ENCODE results near the gene SREBF2. TPM values are rescaled to one million over a fixed set of nuclear protein-coding genes. Genes with fewer than 3 reads are reported as not detected.

SREBF2 gene
- total and polyA plus RNA-seq, 3 experiments from 2014 or later: 24.5 to 87.1 (median 85.1) TPM

GRCh38 chr22:41815716-41816115 lies 17.2 kb upstream of the SREBF2 start:
- DNase-seq: no peak
- H3K4me1 Mint-ChIP-seq: no peaks in the 10 kb centered on the region
- peaks cover 0 to 79% (median 3%) of the 10 kb centered on the region in 3 donors for H3K36me3 Mint-ChIP-seq
- Histone ChIP-seq H3K9me3 (ENCODE audit: low read length) (no peaks in the 10 kb centered on the region), H3K36me3 (ENCODE audit: insufficient read depth, low read length) (peaks cover 13% of the 10 kb centered on the region), H3K4me3 (ENCODE audit: low read length) (no peak overlapping the region), H3K27ac (ENCODE audit: low read depth, low read length) (no peak overlapping the region), H3K4me1 (ENCODE audit: insufficient read depth, low read length) (no peaks in the 10 kb centered on the region), H3K27me3 (ENCODE audit: insufficient read depth, low read length, poor library complexity, severe bottlenecking) (no peaks in the 10 kb centered on the region)
- CTCF ChIA-PET: no interaction called here
- no peaks in the 10 kb centered on the region for H3K9me3 Mint-ChIP-seq
- POLR2A ChIA-PET: no interaction called here
- H3K27me3 Mint-ChIP-seq: no peaks in the 10 kb centered on the region
- H3K27ac Mint-ChIP-seq: no peak overlapping the region
- no peak overlapping the region for H3K4me3 Mint-ChIP-seq

DNA sequence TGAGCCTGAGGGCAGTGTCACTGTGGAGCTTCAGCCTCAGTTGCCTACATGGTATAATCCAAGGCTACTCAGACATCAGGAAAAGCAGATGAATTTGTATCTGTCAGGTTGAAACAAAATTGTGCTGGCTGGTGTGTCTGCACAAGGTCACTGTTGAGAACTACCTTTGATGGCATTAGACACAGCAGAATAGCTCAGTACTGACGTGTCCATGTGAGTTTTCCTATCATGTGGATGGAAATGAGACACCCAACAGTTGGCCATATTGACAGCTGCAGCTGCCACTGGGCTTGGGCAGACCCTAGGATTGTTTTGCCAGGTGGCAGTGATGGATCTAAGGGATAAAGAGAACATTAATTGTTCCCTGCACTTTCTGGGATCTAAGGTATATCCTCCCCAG lies 16.7 kb upstream of the SREBF2 start:
- no peaks in the 10 kb centered on the region for H3K4me1 ChIP-seq (ENCODE audit: insufficient read depth, low read length)
- H3K4me3 ChIP-seq (ENCODE audit: low read length): no peak overlapping the region
- POLR2A ChIA-PET: no interaction called here
- no peaks in the 10 kb centered on the region for H3K4me1 Mint-ChIP-seq
- CTCF ChIA-PET: no interaction called here
- no peaks in the 10 kb centered on the region for H3K27me3 Mint-ChIP-seq
- H3K27ac Mint-ChIP-seq: no peak overlapping the region
- no peak overlapping the region for H3K4me3 Mint-ChIP-seq
- H3K27me3 ChIP-seq (ENCODE audit: insufficient read depth, low read length, poor library complexity, severe bottlenecking): no peaks in the 10 kb centered on the region
- H3K9me3 Mint-ChIP-seq: no peaks in the 10 kb centered on the region
- peaks cover 0 to 77% (median 3%) of the 10 kb centered on the region in 3 donors for H3K36me3 Mint-ChIP-seq
- no peak overlapping the region for H3K27ac ChIP-seq (ENCODE audit: low read depth, low read length)
- H3K36me3 ChIP-seq (ENCODE audit: insufficient read depth, low read length): peaks cover 13% of the 10 kb centered on the region
- no peak for DNase-seq
- no peaks in the 10 kb centered on the region for H3K9me3 ChIP-seq (ENCODE audit: low read length)

GRCh38 chr22:41816871-41817270 lies 16.0 kb upstream of the SREBF2 start:
- no peak overlapping the region for H3K4me3 Mint-ChIP-seq
- ChIA-PET CTCF (no interaction called here), POLR2A (no interaction called here)
- H3K4me1 Mint-ChIP-seq: peaks cover 0 to 4% (median 3%) of the 10 kb centered on the region in 3 donors
- Histone ChIP-seq H3K27ac (ENCODE audit: low read depth, low read length) (no peak overlapping the region), H3K4me3 (ENCODE audit: low read length) (no peak overlapping the region), H3K9me3 (ENCODE audit: low read length) (no peaks in the 10 kb centered on the region), H3K4me1 (ENCODE audit: insufficient read depth, low read length) (no peaks in the 10 kb centered on the region), H3K36me3 (ENCODE audit: insufficient read depth, low read length) (peaks cover 9% of the 10 kb centered on the region), H3K27me3 (ENCODE audit: insufficient read depth, low read length, poor library complexity, severe bottlenecking) (no peaks in the 10 kb centered on the region)
- peaks cover 0 to 75% (median 3%) of the 10 kb centered on the region in 3 donors for H3K36me3 Mint-ChIP-seq
- DNase-seq: no peak
- H3K9me3 Mint-ChIP-seq: no peaks in the 10 kb centered on the region
- peak overlapping the region in 2 of 8 donors; percentile 24 to 33 for H3K27ac Mint-ChIP-seq
- H3K27me3 Mint-ChIP-seq: peaks cover 0 to 2% of the 10 kb centered on the region in 2 donors

DNA sequence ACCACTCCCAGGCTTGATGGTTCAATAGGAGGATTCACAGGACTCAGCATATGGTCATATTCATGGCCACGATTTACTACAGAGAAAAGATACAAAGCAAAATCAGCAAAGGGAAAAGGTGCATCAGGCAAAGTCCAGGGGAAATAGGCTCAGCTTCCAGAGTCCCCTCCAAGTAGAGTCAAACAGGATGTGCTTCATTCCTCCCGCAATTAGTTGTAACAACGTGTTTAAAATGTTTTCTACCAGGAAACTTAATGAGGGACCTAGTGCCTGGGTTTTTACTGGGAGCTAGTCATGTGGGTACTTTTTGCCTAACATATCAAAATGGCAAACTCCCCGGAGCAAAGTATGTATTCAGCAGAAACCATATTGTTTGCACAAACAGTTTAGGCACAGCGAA lies 14.9 kb upstream of the SREBF2 start:
- Histone ChIP-seq H3K36me3 (ENCODE audit: insufficient read depth, low read length) (peaks cover 6% of the 10 kb centered on the region), H3K27me3 (ENCODE audit: insufficient read depth, low read length, poor library complexity, severe bottlenecking) (no peaks in the 10 kb centered on the region), H3K27ac (ENCODE audit: low read depth, low read length) (no peak overlapping the region), H3K9me3 (ENCODE audit: low read length) (no peaks in the 10 kb centered on the region), H3K4me1 (ENCODE audit: insufficient read depth, low read length) (no peaks in the 10 kb centered on the region), H3K4me3 (ENCODE audit: low read length) (no peak overlapping the region)
- ChIA-PET POLR2A (interaction anchor here (0.8 kb wide), 1 partner anchor 18 kb away, joined by 3 read pairs; the partner anchor contains the start of gene CCDC134), CTCF (interaction anchor here (1.4 kb wide), 1 partner anchor 41 kb away, joined by 3 read pairs; no protein-coding TSS in a partner anchor)
- Mint-ChIP-seq H3K27ac (peak overlapping the region in 2 of 8 donors; percentile 34 to 47), H3K4me3 (no peak overlapping the region), H3K4me1 (peaks cover 5 to 14% (median 9%) of the 10 kb centered on the region in 3 donors), H3K27me3 (peaks cover 0 to 2% of the 10 kb centered on the region in 2 donors), H3K9me3 (no peaks in the 10 kb centered on the region), H3K36me3 (peaks cover 0 to 73% (median 3%) of the 10 kb centered on the region in 3 donors)
- DNase-seq: no peak

- Mint-ChIP-seq H3K27me3 (peaks cover 0 to 2% of the 10 kb centered on the region in 2 donors), H3K9me3 (no peaks in the 10 kb centered on the region), H3K4me3 (no peak overlapping the region), H3K36me3 (peaks cover 0 to 70% (median 3%) of the 10 kb centered on the region in 3 donors), H3K4me1 (peaks cover 6 to 15% (median 9%) of the 10 kb centered on the region in 3 donors), H3K27ac (peak overlapping the region in 1 of 8 donors; percentile 14)
- DNase-seq: no peak
- Histone ChIP-seq H3K27ac (ENCODE audit: low read depth, low read length) (no peak overlapping the region), H3K9me3 (ENCODE audit: low read length) (no peaks in the 10 kb centered on the region), H3K4me1 (ENCODE audit: insufficient read depth, low read length) (no peaks in the 10 kb centered on the region), H3K36me3 (ENCODE audit: insufficient read depth, low read length) (peaks cover 2% of the 10 kb centered on the region), H3K4me3 (ENCODE audit: low read length) (no peak overlapping the region), H3K27me3 (ENCODE audit: insufficient read depth, low read length, poor library complexity, severe bottlenecking) (no peaks in the 10 kb centered on the region)
- POLR2A ChIA-PET: interaction anchor here (0.8 kb wide), 1 partner anchor 18 kb away, joined by 3 read pairs; the partner anchor contains the start of gene CCDC134
- CTCF ChIA-PET: interaction anchor here (1.4 kb wide), 1 partner anchor 41 kb away, joined by 3 read pairs; no protein-coding TSS in a partner anchor
Observed at GRCh38 chr22:41818596-41818995, 14.3 kb upstream of the SREBF2 start.

DNA sequence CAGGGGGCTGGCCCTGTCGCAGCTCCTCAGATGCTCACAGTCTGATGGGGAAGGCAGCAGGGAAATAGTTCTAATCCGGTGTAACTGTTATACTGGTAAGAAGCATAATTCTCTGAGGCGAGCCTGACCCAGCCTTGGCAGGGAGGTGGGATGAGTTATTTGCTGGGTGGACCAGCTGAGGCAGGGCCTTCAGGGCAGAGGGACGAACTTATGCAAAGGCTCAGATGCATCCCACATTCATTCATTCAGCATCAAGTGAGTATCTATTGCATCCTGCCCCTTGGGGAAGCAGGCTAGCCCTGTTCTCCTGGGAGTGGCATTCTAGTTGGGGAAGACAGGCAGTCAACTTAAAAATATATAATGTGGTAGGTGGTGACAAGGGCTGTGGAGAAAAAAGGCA lies 13.6 kb upstream of the SREBF2 start:
- Mint-ChIP-seq H3K4me3 (no peak overlapping the region), H3K27me3 (peaks cover 0 to 2% of the 10 kb centered on the region in 2 donors), H3K9me3 (no peaks in the 10 kb centered on the region), H3K4me1 (peaks cover 6 to 15% (median 9%) of the 10 kb centered on the region in 3 donors), H3K27ac (peak overlapping the region in 2 of 8 donors; percentile 70 to 74), H3K36me3 (peaks cover 0 to 70% (median 3%) of the 10 kb centered on the region in 3 donors)
- ChIA-PET CTCF (interaction anchor here (1.8 kb wide), 1 partner anchor 122 kb away, joined by 7 read pairs; no protein-coding TSS in a partner anchor), POLR2A (no interaction called here)
- Histone ChIP-seq H3K27ac (ENCODE audit: low read depth, low read length) (no peak overlapping the region), H3K4me3 (ENCODE audit: low read length) (no peak overlapping the region), H3K9me3 (ENCODE audit: low read length) (no peaks in the 10 kb centered on the region), H3K27me3 (ENCODE audit: insufficient read depth, low read length, poor library complexity, severe bottlenecking) (no peaks in the 10 kb centered on the region), H3K4me1 (ENCODE audit: insufficient read depth, low read length) (no peaks in the 10 kb centered on the region), H3K36me3 (ENCODE audit: insufficient read depth, low read length) (peaks cover 6% of the 10 kb centered on the region)
- DNase-seq: no peak

- peak overlapping the region in 3 of 8 donors; percentile 6 to 65 (median 52) for H3K27ac Mint-ChIP-seq
- H3K27me3 Mint-ChIP-seq: peaks cover 0 to 2% of the 10 kb centered on the region in 2 donors
- no peak overlapping the region for H3K4me3 Mint-ChIP-seq
- Histone ChIP-seq H3K9me3 (ENCODE audit: low read length) (no peaks in the 10 kb centered on the region), H3K27ac (ENCODE audit: low read depth, low read length) (no peak overlapping the region), H3K4me3 (ENCODE audit: low read length) (no peak overlapping the region), H3K36me3 (ENCODE audit: insufficient read depth, low read length) (peaks cover 6% of the 10 kb centered on the region), H3K4me1 (ENCODE audit: insufficient read depth, low read length) (no peaks in the 10 kb centered on the region), H3K27me3 (ENCODE audit: insufficient read depth, low read length, poor library complexity, severe bottlenecking) (no peaks in the 10 kb centered on the region)
- no peaks in the 10 kb centered on the region for H3K9me3 Mint-ChIP-seq
- ChIA-PET CTCF (interaction anchor here (1.8 kb wide), 1 partner anchor 121 kb away, joined by 7 read pairs; no protein-coding TSS in a partner anchor), POLR2A (no interaction called here)
- H3K4me1 Mint-ChIP-seq: peaks cover 6 to 15% (median 10%) of the 10 kb centered on the region in 3 donors
- DNase-seq: no peak
- H3K36me3 Mint-ChIP-seq: peaks cover 0 to 70% (median 3%) of the 10 kb centered on the region in 3 donors
Observed at GRCh38 chr22:41820447-41820846, 12.5 kb upstream of the SREBF2 start.

GRCh38 chr22:41821471-41822316 lies 11.2 kb upstream of the SREBF2 start:
- ChIA-PET CTCF (interaction anchor here (0.8 to 5.6 kb wide), 12 partner anchors 10 to 623 kb away, joined by 3 to 47 read pairs (median 4); partner anchors contain the start of genes CENPM and SREBF2), POLR2A (interaction anchor here (1.6 kb wide), 1 partner anchor 119 kb away, joined by 18 read pairs; no protein-coding TSS in a partner anchor)
- Mint-ChIP-seq H3K9me3 (no peaks in the 10 kb centered on the region), H3K27ac (peak overlapping the region in 6 of 8 donors; percentile 29 to 88 (median 84)), H3K4me1 (peaks cover 6 to 15% (median 11%) of the 10 kb centered on the region in 3 donors), H3K27me3 (peaks cover 0 to 2% of the 10 kb centered on the region in 2 donors), H3K4me3 (peak overlapping the region in 1 of 7 donors; percentile 43), H3K36me3 (peaks cover 0 to 65% (median 3%) of the 10 kb centered on the region in 3 donors)
- Histone ChIP-seq H3K27me3 (ENCODE audit: insufficient read depth, low read length, poor library complexity, severe bottlenecking) (no peaks in the 10 kb centered on the region), H3K4me3 (ENCODE audit: low read length) (no peak overlapping the region), H3K36me3 (ENCODE audit: insufficient read depth, low read length) (peaks cover 6% of the 10 kb centered on the region), H3K4me1 (ENCODE audit: insufficient read depth, low read length) (no peaks in the 10 kb centered on the region), H3K9me3 (ENCODE audit: low read length) (no peaks in the 10 kb centered on the region), H3K27ac (ENCODE audit: low read depth, low read length) (no peak overlapping the region)
- peak in 1 of 5 donors; percentile 22 for DNase-seq
